GM21526 (cell line): Measurements from ENCODE around the gene HIGD1C.

Experiments used
- ATAC-seq: cut with Tn5 transposase; IDR thresholded peaks from one replicate; pipeline ENCODE4 v1.9.1; 2021; ENCODE audit warnings: moderate library complexity; ENCODE audit not compliant: unreplicated experiment, low FRiP score

HIGD1C gene

DNA sequence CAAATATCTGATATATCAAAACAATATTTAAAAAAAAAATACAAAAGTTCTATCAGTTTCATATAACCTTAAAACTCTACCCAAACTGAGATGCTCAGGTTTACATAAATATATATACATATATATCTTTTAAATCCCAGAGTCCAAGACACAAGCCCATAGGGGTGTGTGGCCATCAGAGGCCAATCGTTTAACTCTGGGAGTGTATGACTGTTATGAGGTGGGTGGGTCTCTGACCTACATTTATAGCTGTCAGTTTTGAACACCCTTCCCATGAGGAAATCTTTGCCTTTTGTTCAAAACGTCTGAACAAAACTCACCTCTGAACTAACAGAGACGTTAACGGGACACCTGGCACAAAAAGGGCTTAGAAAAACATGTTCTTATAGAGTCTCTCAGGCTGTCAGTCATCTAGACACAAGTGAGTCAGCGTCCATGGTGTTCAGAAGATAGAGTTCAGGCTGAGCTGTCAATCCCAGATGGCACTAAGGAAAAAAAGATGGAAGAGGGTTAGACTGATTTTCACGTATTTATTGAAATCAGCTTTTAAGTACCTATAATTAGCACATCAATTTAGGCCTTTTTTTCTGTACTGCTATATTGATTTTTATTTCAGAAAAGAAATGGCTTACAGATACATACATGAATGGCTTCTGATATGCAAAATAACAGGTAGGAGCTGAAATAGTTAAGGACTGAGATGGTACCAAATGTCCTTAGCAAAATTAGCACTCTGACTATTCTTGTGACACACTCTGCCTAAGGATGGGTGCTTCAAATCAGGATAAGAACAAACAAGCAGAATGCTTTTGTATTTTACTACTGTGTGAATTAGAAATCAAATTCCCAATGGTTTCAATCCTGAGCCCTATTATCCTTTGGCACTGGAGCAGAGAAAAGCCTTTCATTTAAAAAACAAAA lies 29.2 kb downstream of the HIGD1C start:
- ATAC-seq, result no peak

DNA sequence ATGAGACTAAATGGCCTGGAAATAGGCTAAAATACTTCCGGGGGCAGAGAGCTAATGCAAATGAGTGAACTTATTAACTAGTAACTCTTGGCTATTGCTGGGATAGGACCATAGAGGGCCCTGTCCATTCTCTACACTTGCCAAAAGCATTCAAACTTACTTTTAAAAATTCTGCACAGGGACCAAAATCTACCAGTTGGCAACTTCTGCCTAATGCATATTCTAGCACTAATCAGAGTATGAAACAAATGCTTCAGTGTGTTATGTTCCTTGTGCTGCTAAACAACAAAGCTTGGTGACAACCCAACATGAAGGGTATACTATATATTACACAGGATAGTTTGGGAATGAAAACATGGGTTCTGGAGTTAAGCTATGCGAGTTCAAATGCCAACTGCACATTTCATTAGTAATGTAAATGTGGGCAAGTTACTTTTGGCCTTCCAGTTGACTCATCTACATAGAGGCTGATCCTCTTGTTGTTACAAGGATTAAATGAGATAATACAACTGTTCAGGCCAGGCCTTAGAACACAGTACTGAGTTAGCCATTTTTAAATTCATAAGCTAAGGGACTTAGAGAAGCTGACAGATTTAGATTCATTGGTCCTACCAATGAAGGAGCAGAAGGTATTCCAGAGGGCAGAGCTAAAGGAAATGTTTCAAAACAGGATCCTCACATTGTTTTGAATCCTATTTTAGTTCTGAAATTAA lies 32.4 kb downstream of the HIGD1C start:
- ATAC-seq, result no peak

DNA sequence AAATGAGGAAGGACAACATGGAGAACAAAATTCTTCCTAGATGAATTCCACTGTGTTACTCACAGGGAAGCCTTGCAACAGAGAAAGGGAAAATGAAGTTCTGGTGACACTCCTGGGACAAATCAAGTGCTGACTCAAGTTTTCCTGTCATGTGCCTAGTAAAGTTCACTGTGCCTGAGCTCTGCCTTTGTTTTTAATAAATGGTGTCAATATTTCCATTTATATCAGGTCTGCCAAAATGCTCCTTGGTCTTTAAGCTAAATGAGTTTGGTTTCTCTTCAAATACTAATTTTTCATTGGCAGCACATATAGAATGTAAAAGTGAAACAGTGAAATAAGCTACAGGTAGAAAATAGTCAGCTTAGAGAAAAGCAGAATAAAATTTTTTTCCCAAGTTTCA lies 33.0 kb downstream of the HIGD1C start:
- ATAC-seq, result no peak

DNA sequence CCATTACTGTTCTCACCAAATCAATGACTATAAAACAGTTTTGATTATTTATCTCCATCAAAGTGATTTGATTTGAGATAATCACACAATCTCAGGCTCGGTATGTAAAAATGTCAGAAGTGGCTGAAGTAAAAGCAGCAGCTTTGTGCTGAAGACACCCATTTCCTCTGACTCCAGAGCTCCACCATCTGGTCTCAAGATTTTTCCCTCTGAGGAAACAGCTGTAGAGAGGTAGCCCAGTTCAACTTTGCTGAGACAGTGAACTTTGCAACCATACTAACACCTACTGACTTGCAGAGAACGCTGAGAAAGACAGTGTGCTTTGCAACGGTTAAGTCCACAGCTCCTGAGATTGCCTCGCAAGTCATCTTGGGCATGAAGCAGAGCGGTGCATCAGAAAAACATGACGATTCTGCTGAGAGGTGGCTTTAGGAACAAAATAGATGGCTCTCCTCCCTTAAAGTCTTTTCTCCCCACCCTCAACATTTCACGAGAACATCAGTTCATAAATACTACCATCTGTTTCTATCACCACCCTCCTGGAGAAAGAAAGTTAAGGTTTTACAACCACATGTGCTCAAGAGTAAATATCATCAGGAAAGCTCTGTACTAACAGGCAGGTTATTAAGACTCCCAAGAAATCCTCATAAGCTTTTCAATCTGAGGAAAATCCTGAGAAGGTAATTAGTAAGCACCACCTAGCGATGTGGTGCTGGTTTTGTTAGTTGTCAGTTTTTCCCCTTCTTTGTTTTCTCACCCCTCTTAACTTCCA lies 34.8 kb downstream of the HIGD1C start:
- no peak for ATAC-seq

DNA sequence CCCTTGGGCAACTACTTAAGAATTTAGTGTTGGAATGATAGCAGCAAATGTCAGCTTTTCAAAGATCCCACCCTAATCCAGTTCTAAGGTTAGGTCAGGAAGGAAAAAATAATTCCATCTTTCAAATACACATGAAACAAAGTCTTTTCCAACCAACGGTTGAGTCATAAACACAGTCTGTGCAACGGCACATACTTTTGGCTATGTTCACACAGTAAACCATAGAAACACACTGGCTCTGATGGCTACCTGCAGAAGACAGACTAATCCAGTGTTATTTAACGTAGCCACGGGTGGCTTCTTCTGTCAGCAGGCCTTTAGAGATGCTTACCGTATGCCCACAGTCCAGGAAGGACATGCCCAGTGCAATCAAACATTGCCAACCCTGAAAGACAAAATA lies 35.7 kb downstream of the HIGD1C start:
- ATAC-seq, result no peak

DNA sequence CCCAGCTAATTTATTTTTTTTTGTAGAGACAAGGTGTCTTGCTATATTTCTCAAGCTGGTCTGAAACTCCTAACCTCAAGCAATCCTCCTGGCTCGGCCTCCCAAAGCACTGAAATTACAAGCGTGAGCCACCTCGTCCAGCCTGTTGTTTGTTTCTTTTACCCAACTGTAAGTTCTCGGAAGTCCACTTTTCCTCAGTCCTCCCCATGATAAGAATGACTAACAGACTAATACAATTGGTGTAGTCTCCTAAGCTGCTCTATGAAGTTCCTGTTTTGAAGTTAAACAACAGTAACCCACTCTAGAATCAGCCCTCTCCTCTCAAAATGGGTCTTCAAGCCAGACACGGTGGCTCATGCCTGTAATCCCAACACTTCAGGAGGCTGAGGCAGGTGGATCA lies 36.5 kb downstream of the HIGD1C start:
- ATAC-seq, result no peak

DNA sequence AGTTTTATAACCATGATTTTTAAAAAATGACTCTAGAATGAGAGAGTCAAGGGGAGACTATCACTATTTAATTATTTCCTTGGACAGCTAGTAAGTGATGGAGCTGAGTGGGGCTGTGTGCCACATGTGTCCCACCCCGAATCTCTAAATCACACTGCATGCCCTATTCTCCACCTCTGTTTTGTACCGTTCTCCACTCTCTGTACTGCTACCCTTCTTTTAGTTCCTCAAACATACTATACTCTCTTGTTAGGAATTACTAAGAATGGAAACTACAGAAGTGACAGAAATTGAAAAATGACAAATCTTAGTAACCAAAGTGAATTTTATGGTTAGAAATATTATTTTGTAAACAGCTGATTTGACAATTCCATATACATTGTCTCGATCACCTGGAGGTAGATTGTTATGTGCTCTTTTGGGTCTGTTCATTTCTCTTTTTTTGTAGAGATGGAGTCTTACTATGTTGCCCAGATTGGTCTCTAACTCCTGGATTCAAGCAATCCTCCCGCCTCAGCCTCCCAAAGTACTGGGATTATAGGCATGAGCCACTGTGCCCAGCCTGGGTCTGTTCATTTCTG lies 37.9 kb downstream of the HIGD1C start:
- ATAC-seq, result no peak

DNA sequence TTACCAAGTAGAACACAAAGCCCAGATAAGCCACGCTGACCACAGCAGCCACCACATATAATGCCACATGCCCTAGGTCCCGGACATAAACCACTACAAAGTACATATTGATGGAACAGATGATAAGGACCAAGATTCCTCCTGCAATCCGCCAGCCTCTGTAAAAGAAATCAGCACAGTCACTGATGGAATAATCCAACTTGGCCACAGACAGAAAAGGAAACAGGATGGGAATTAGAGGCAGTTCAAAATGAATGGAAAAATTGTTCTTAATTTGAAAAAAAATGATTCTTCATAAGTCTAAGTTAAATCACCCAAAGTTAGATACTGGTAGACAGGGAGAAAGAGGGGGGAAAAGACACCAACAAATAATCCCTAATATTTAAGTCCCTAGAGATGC lies 38.4 kb downstream of the HIGD1C start:
- ATAC-seq, result no peak

DNA sequence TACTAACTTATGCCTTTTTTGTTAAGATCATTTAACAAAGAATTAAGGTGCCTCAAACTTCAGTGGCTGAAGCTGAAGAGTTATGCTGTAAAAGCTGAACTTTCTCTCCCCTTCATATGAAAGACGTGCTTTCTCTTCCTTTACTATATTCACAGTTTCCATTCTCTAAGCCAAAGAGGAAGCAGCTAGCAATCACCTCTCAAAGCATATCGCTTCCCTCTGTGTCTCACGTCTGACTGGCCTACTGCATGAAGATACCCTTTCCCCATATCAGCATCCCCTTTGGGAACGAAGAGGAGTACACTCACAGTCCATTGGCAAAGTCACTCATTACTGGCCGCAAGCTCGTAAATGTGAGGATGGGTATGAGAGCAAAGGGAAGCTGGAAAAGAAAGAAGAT lies 38.9 kb downstream of the HIGD1C start:
- no peak for ATAC-seq

DNA sequence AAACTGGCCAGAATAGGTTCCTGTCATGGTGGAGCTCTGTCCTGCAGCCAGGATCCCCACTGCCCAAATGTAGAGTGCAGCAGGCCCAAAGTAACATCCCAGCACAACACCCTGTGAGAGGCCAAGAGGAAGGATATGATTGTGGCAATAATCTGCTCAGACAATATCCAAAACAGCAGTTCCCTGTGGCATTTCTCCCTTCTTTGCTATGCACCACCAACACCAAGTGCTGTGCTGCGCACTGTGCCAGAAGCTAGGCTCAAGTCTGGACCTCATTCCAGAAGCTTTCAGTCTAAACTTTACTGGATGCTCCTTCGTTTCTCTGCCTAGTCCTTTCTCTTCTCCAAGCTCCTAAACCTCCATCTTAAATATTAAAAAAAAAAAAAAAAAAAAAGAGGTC lies 40.5 kb downstream of the HIGD1C start:
- no peak for ATAC-seq

DNA sequence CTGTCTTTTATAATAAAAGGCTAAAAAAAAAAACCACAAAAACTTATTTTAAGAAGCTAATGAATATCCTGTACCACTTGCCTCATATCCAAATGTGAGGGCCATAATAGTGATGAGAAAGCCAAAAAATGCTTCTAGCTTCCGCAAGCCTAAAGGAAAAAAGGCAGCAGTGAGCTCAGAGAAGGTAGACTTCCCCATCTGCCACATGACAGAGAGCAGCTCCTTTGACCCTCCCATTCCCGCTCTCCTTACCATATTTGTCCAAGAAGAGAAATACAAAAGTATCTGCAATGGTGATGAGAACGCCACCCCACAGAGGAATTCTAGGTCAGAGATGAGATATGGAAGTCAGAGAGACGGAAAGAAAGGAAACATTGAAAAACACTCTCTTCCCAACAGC lies 46.7 kb downstream of the HIGD1C start:
- ATAC-seq, result no peak

DNA sequence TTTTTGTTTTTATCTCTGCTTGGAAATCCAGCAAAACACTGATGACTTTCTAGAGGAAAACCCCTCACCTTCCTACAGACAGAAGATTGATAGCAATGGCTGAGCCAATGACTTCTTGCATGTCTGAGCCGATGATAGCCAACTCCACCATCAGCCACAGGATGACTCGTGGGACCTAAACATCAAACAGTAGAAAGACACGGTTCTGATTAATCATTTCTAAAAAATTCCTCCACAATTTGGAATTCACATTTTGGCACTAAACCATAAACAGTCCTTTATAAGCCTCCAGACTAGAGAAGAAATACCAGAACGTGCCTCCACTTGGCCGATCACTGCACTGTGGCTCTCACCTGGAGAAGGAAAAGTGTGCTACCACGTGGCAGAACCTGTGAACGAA lies 47.9 kb downstream of the HIGD1C start:
- ATAC-seq, result no peak

DNA sequence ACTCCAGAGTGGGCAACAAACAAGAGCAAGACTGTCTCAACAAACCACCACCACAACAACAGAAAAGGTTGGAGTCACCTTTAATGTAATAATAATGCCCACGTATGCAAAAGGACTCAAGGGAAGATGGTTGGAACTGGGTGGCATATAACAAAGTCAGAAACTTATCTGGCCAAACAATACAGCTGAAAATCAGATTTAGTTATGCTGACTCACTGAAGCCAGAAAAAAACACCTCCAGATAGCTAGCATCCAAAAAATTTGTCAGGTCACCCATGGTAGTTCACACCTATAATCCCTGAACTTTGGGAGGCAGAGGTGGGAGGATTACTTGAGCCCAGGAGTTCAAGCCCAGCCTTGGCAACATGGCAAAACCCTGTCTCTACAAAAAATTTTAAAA lies 49.5 kb downstream of the HIGD1C start:
- no peak for ATAC-seq

DNA sequence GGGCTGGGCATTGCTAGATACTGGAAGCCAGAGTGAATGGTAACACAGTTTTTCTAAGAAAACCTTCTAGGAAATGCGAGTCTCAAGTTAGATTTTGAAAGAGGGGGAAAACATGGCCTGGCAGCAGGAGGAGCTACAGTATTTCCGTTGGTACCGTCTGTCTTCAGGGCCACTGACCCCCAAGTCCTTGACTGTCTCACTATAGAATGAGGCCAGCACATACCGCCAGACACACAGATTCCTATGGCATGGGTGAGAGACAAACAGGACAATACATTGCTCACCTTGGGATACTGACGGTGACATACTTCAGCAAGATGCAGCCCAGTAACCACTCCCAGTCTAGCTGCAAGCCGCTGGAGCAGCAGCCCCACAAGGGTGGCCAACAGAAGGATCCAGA lies 52.2 kb downstream of the HIGD1C start:
- ATAC-seq, result no peak

DNA sequence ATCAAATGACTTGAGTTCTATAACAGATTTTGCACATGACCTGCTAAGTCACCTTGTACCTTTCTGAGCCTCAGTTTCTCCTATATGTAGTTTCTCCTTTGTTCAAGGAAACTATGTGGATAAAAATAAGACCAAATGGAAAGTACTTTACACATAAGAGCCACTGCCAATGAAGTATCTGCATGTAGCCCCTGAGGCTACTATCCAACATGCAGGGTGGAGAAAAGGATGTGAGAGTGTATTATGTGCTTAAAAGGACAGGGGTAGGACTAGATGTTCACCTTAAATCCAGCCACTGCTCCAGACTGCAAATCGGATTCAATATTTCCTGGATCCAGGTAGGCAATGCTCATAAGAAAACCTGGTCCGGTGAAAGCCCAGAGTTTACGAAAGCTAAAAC lies 52.7 kb downstream of the HIGD1C start:
- ATAC-seq, result no peak

DNA sequence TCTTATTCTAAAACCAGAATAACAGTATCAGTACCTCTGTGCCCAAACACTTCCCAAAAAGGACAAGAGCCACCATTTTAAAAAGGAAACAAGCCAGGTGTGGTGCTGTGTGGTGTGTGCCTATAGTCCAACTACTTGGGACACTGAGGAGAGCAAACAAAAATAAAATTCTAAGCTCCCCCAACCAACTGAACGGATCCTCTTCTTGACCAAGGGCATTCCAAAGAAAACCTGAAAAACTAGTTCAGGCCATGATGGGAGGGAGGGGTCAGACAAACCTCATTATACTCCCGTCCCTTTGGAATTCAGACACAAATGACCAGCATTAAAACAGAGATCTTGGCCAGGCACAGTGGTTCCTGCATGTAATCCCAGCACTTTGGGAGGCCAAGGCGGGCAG lies 53.3 kb downstream of the HIGD1C start:
- ATAC-seq, result no peak

DNA sequence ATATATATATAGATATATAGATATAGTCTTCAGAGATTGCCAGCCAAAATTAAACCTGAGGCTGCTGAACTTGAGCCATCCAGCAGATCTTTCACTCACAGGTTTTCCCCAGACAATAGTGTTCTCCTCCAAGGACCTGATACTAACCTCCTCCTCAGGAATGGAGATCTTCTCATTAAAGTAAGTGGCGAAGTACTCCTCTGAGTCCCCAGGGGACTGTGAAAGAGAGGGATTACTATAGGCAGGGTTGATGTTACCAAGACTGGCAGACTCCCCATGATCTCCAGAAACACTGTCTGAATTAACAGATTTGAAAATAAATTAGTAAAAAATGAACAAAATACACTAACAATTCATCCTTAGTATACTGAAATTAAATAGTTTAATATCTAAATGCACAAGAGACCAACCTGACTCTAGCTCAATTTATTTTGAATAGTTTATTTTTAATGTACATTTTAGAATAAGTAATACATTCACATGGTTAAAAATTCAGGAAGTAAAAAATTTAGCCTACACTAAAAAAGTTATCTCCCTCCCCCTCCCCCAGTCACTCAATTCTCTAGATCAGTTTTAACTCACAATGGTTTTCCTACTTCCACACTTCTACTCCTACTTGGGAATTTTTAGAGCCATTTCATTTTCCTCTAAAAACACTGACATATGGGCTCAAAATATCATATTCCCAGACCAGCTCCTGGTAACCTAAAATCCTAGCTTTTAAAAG lies 56.1 kb downstream of the HIGD1C start:
- ATAC-seq, result no peak

DNA sequence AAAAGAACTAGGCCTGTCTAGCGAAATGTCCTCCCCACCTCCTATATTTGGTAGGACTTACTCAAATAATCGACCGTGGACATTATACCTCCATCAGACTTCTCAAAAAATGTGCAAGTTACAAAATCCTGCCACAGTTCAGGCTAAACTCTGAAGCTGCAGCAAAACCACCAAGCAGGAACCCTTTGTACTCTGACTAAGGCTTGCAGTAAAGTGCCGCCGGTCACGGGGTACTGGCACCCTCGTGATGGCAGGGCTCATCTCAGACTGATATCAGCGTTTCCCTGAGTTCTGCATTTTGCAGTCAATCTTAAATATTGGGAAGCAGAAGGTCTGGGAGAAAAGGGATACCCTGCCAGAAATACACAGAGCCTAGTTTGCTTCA lies 56.7 kb downstream of the HIGD1C start:
- no peak for ATAC-seq

DNA sequence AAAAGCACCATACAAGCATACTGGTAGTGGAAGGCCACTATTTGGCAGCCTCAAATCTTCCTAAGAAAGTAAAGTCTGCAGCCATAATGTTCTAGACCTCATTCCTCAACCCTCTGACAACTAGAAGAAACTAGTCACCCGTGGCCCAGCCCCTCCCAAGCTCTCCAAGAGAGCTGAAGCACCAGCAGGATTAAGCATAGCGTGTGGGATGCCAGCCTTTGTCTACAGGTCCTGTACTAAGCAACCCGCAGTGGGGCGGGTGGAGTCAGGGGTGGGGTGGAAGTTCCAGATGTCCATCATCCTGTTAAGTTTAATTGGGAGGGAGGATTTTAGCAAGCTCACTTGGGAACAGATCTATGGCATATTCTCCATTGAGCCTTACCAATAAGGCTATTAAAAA lies 59.6 kb downstream of the HIGD1C start:
- no peak for ATAC-seq

DNA sequence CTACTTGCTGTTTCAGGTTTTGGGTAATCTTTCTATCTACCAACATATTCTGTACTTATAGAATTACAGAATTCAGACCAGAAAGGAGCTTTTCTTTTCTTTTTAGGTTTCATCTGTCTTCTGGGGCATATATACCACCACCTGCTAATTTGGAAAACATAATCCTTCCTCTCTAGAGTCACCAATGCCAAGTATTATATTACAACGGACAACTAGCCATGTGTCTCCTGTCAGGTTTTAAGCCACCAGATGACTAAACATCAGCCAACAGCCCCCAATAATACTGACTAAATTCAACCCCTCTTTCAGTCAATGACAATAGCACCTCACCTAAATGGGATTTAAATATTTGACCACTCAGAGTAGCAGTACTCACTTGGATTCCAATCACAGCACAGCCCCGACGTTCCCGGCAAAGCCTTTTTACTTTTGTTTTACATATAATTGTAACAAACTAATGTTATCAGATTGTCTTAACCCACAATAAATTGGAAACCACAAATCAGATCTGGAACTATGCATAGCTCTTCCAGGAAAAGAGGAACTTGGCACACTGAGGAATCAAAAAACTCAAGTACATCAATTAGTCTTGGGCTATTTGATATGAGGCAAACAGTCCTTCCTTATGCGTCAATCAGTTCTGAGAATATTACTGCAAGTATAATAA lies 60.4 kb downstream of the HIGD1C start:
- ATAC-seq, result no peak
